ENCODE measurements around the gene FETUB. TPM values are rescaled to one million over a fixed set of nuclear protein-coding genes. Genes with fewer than 3 reads are reported as not detected.

Gene FETUB
- total RNA-seq, 6 experiments from 2014 or later = 4.4 to 195 (median 47.9) TPM

DNA sequence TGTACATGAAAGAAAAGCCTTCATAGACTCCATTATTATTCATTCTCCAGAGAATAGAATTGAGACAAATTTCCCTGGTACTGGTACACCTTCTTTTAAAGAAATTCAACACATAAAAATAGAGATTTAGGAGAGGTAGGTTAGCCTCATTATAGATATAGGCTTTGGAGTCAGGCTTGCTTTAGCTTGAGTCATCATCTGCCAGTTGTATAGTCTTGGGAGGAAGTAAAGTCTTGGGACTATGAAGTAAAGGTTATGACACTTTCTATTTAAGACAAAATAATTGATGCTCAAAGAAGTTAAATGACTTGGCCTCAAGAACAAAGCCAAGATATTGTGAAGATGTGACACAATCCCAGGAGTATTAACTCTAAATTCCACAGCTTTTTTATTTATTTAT lies 30.0 kb downstream of the FETUB start:
- no peak for TF ChIP-seq CTCF (IDR thresholded peaks at IDR 0.05)
- TF ChIP-seq POLR2A (IDR thresholded peaks at IDR 0.05) = no peak
- Histone ChIP-seq H3K27ac (no peak overlapping the region), H3K4me3 (no peak overlapping the region), H3K27me3 (no peaks in the 10 kb centered on the region), H3K4me1 (peaks cover 0 to 21% (median 2%) of the 10 kb centered on the region in 4 donors), H3K36me3 (peaks cover 0 to 61% (median 24%) of the 10 kb centered on the region in 4 donors), H3K9me3 (no peaks in the 10 kb centered on the region)
- ATAC-seq (no peak), DNase-seq (no peak)
- intact Hi-C loops (cut with DNase I) = no loop called here

DNA sequence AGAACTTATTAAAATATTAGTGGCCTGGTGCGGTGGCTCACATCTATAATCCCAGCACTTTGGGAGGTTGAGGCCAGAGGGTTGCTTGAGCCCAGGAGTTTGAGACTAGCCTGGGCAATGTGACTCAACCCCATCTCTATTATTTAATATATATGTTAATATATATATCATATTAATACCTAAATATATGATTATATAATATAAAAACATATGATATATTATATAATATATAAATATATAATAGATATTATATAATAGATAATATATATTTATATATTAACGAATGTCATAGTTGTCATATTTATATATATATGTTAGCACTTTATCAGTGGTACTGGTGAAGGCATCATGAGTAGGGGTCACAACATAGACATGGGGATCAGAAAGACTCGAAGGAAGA lies 30.9 kb downstream of the FETUB start:
- Histone ChIP-seq H3K27ac (no peak overlapping the region), H3K4me3 (no peak overlapping the region), H3K36me3 (peaks cover 0 to 69% (median 27%) of the 10 kb centered on the region in 4 donors), H3K4me1 (peaks cover 0 to 17% (median 0%) of the 10 kb centered on the region in 4 donors), H3K9me3 (no peaks in the 10 kb centered on the region), H3K27me3 (no peaks in the 10 kb centered on the region)
- no peak for DNase-seq
- 79% methylated on average over 3 of the region's 3 CpGs for WGBS (ENCODE audit: insufficient coverage, low coverage, low lambda C conversion rate, missing lambda C conversion rate)
- no peak for ATAC-seq
- intact Hi-C loops (cut with DNase I) = no loop called here
- TF ChIP-seq POLR2A (IDR thresholded peaks at IDR 0.05) (no peak), CTCF (IDR thresholded peaks at IDR 0.05) (no peak)

- H3K27me3 ChIP-seq = no peaks in the 10 kb centered on the region
- peaks cover 0 to 40% (median 9%) of the 10 kb centered on the region in 4 donors for H3K36me3 ChIP-seq
- no peak for TF ChIP-seq POLR2A (IDR thresholded peaks at IDR 0.05)
- no peak for TF ChIP-seq CTCF (IDR thresholded peaks at IDR 0.05)
- ATAC-seq = peak; percentile 56 to 67 (median 60)
- peaks cover 0 to 4% (median 0%) of the 10 kb centered on the region in 4 donors for H3K4me1 ChIP-seq
- peak overlapping the region; percentile 14 to 85 (median 59) for H3K27ac ChIP-seq
- no peak overlapping the region for H3K4me3 ChIP-seq
- no peaks in the 10 kb centered on the region for H3K9me3 ChIP-seq
- intact Hi-C loops (cut with DNase I) = no loop called here
- DNase-seq = no peak
These were observed 38.4 kb downstream of the FETUB start for GRCh38 chr3:186678604-186679003.

- H3K27ac ChIP-seq = peak overlapping the region; percentile 14 to 85 (median 59)
- intact Hi-C loops (cut with DNase I) = no loop called here
- H3K36me3 ChIP-seq = peaks cover 0 to 35% (median 7%) of the 10 kb centered on the region in 4 donors
- WGBS (ENCODE audit: insufficient coverage, low coverage, low lambda C conversion rate, missing lambda C conversion rate) = 15% methylated on average over 1 of the region's 1 CpG
- H3K4me3 ChIP-seq = no peak overlapping the region
- TF ChIP-seq CTCF (IDR thresholded peaks at IDR 0.05) (no peak), POLR2A (IDR thresholded peaks at IDR 0.05) (no peak)
- H3K27me3 ChIP-seq = no peaks in the 10 kb centered on the region
- H3K9me3 ChIP-seq = no peaks in the 10 kb centered on the region
- ATAC-seq = peak; percentile 85 to 96 (median 92)
- peaks cover 0 to 4% (median 0%) of the 10 kb centered on the region in 4 donors for H3K4me1 ChIP-seq
- DNase-seq = peak; percentile 44 to 76 (median 51)
These were observed 39.0 kb downstream of the FETUB start for GRCh38 chr3:186679151-186679550.

GRCh38 chr3:186680869-186681268 lies 40.7 kb downstream of the FETUB start:
- peaks cover 0 to 19% (median 2%) of the 10 kb centered on the region in 4 donors for H3K36me3 ChIP-seq
- H3K27me3 ChIP-seq = no peaks in the 10 kb centered on the region
- peaks cover 0 to 4% (median 0%) of the 10 kb centered on the region in 4 donors for H3K4me1 ChIP-seq
- DNase-seq = no peak
- no peak for TF ChIP-seq CTCF (IDR thresholded peaks at IDR 0.05)
- no peak for TF ChIP-seq POLR2A (IDR thresholded peaks at IDR 0.05)
- H3K27ac ChIP-seq = no peak overlapping the region
- no peak for ATAC-seq
- no peak overlapping the region for H3K4me3 ChIP-seq
- WGBS (ENCODE audit: insufficient coverage, low coverage, low lambda C conversion rate, missing lambda C conversion rate) = 100% methylated on average over 1 of the region's 1 CpG
- no peaks in the 10 kb centered on the region for H3K9me3 ChIP-seq
- intact Hi-C loops (cut with DNase I) = no loop called here
